Upper lobe of left lung (tissue), 4 donors: ENCODE results near the gene DCST1.

Experiments used
- CTCF ChIP-seq, 6 experiments: fragments of 450-650 bp in 4 of 6; fragments of 200-600 bp in 2 of 6; sonication (generic) in 2 of 6; IDR thresholded peaks; one replicate each; pipeline ENCODE4 v1.5.1; 2016 to 2019; ENCODE audit warnings: antibody characterized with exemption in 6 of 6
- EP300 ChIP-seq, 4 donors: sonication (generic); formaldehyde crosslinking; IDR thresholded peaks; one replicate each; pipeline ENCODE4 v1.5.1; 2017; ENCODE audit warnings: antibody characterized with exemption in 4 of 4, control low read depth in 2 of 4
- POLR2A ChIP-seq, 4 donors: fragments of 450-650 bp; IDR thresholded peaks; one replicate each; pipeline ENCODE4 v1.5.1; 2016 to 2017; ENCODE audit warnings: antibody characterized with exemption in 4 of 4, mild to moderate bottlenecking in 2 of 4

- TF ChIP-seq CTCF (IDR thresholded peaks at IDR 0.05) (no peak), POLR2A (IDR thresholded peaks at IDR 0.05) (no peak), EP300 (IDR thresholded peaks at IDR 0.05) (no peak)
These were observed 38.1 kb downstream of the DCST1 start for GRCh38 chr1:155071701-155072100.
